NOMO-1 treated with DMSO at 0.1 percent for 48 hours (cell line): ENCODE measurements around the gene RBBP9.
"Not testable (repeated sequence)": the region's sequence is repeated elsewhere in the genome, so short reads cannot be mapped to it uniquely, and the experiment has no call there.

Source experiments
- DNase-seq: peaks from one replicate; lab custom pipeline; 2025; ENCODE audit not compliant: unreplicated experiment; lab: John Stamatoyannopoulos, UW

Gene RBBP9

GRCh38 chr20:18496740-18497592 is at the start of gene RBBP9:
Gene RBBP9 (minus strand): TSS chr20:18497225. CDS start chr20:18497167, 58 bp downstream.
- peak; percentile 78 for DNase-seq

- no peak for DNase-seq
These were observed 48.5 kb upstream of the RBBP9 start for GRCh38 chr20:18545566-18545965.

DNA sequence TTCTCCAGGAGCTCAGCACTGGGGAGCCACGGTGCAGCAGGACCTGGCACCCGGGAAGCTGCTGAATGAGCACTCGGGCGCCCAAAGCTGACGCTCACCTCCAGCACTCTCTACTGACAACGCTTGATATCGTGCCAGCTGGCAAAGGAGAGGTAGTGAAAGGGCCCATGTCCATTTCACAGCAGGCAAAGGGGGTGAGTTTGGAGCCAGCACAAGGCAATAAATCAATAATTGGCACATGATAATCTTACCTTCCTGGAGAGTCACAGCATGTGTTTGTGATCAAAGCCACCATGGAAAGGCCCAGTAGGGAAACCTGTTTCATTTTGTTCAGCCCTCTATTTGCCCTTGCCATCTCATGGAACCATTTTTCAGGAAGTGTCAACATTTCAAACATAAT is 46.9 kb upstream of the RBBP9 start:
- DNase-seq: no peak

- DNase-seq: no peak
These were observed 46.2 kb upstream of the RBBP9 start for GRCh38 chr20:18543216-18543615.

GRCh38 chr20:18541741-18542140 is 44.7 kb upstream of the RBBP9 start:
- DNase-seq: no peak

DNA sequence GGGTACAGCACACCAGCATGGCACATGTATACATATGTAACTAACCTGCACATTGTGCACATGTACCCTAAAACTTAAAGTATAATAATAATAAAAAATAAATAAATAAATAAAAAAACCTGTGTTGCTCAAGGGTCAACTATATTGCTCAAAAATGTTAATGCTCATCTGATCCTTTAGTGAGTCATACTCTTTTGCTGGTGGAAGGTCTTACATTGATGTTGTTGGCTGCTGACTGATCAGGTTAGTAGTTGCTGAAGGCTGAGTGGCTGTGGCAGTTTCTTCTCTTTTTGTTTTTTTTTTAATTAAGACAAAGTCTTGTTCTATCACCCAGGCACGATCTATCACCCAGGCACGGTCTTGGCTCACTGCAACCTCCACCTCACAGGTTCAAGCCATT is 40.6 kb upstream of the RBBP9 start:
- DNase-seq: no peak

- no peak for DNase-seq
These were observed 37.1 kb upstream of the RBBP9 start for GRCh38 chr20:18533978-18534644.

DNA sequence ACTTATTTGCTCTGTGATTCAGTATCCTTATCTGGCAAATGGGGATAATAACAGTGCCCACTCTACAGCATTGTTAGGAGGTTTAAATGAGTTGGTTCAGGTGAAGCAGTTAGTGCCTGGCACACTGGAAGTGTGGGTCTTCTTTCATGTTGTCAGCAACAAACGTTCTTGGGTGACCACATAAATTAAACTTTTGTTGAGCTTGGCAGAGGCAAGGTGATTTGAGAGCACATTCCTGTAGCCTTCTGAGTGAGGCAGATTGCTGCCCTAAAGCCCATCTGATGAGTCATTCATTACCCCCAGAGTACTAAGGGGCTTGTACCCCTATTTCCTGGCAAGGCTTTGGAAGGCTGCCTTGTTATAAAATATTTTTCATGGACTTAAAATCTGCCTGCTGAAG is 36.5 kb upstream of the RBBP9 start:
- DNase-seq: no peak

DNA sequence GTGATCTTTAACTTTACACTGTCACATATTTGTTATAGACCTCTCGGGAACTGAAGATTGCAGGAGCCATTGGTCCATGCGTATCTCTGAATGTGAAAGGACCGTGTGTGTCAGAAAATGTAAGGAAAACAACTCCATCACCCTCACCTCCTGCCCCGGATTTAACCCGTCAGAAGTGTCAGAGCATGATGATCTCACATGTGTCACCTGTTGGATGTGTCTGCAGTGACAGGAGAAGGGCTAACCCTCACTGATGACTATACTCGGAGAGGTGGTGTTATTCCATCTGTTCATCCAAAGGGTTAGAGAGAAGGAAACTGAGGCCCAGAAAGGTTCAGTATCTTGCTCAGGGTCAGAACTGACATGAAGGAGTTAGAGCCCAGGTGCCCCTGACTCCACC is 35.6 kb upstream of the RBBP9 start:
- no peak for DNase-seq

- no peak for DNase-seq
These were observed 32.0 kb upstream of the RBBP9 start for GRCh38 chr20:18529041-18529440.

DNA sequence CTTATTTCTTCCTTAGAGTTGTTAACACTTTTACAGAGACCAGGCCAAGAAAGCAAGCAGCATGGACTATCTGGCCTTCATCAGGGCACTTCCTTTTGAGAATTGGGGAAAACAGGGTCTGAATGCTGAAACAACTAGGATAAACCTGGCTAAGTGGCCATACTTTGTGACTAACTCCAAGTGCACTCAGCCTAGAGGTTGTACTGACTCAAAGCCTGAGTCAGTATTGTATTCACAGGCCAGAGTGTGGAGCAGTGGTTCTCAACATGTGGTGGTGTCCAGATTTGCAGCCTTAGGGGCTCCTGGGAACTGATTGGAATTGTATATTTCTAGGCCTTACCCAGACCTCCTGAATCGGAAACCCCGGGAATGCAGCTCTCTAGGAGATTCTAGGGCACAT is 30.8 kb upstream of the RBBP9 start:
- DNase-seq: no peak

- DNase-seq: no peak
These were observed 30.3 kb upstream of the RBBP9 start for GRCh38 chr20:18527339-18527738.

DNA sequence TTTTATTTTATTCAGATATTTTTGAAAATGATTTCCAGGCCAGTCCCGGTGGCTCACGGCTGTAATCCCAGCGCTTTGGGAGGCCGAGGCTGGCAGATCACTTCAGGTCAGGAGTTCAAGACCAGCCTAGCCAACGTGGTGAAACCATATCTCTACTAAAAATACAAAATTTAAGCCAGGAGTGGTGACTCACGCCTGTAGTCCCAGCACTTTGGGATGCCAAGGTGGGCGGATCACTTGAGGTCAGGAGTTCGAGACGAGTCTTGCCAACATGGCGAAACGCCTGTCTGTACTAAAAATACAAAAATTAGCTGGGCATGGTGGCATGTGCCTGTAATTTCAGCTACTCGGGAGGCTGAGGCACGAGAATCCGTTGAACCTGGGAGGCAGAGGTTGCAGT is 29.7 kb upstream of the RBBP9 start:
- not testable (repeated sequence) for DNase-seq

DNA sequence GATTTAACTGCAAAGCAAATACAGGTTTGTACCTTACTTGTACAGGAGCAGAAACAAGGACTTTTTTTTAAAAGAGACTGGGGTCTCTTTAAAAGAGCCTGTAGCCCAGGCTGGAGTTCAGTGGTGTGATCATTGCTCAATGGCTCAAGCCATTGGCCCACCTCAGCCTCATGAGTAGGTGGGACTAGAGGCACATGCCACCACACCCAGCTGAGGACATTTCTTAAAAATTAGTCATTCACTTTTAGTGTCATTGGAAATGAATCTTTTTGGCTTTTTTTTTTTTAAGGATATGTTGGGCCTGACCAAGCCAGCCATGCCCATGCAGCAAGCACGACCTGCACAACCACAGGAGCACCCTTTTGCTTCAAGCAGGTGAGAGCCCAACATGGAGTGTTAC is 27.6 kb upstream of the RBBP9 start:
- no peak for DNase-seq

- DNase-seq: no peak
These were observed 26.0 kb upstream of the RBBP9 start for GRCh38 chr20:18523066-18523465.

GRCh38 chr20:18522066-18522465 is 25.0 kb upstream of the RBBP9 start:
- DNase-seq: not testable (repeated sequence)

DNA sequence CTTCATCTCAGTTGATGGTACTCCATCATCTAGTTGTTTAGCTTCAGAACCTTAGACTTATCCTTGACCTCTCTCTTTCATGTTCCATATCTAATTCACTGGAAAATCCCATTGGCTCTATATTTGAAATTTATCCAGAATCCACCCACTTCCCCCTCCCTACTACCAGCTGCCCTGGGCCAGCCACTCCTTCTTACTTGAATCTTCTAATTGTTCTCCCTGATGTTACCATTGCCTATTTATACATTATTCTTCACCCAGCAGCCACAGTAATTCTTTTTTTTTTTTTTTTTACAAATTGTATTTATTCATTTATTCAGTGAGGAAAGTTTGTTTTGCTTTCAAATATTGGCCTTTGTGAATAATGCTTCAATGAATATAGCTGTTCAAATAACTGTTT is 18.9 kb upstream of the RBBP9 start:
- no peak for DNase-seq

DNA sequence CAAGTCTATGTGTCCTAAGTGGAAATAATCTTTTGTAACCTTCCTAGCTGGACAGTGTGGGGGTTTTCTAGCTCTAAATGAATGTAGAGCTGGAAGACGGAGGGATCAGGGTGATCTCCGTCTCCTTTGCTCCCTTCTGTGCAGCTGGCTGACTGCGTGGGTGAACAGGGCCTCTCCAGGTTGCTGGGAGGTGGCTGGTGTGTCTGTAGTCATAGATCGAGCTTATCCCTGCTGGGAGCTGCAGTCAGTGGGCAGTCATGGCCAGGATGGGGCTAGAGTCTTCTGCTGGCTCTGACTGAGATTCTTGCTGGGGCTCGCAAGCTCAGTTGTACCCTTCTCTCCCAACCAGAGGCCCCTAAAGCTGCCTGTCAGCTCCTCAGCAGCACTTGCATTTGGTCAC is 17.1 kb upstream of the RBBP9 start:
- no peak for DNase-seq

DNA sequence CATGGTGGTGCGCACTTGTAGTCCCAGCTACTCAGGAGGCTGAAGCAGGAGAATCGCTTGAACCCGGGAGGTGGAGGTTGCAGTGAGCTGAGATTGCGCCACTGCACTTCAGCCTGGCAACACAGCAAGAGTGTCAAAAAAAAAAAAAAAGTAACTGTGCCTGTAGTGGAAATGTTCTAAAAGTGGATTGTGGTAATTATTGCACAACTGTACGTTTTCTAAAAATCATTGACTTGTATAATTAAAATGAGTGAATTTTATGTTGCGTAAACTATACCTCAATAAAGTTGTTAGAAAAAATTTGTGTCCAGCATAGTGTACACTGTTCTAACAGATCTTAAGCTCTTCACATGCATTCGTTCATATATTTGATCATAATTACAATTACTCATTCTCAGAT is 16.2 kb upstream of the RBBP9 start:
- DNase-seq: peak; percentile 77

DNA sequence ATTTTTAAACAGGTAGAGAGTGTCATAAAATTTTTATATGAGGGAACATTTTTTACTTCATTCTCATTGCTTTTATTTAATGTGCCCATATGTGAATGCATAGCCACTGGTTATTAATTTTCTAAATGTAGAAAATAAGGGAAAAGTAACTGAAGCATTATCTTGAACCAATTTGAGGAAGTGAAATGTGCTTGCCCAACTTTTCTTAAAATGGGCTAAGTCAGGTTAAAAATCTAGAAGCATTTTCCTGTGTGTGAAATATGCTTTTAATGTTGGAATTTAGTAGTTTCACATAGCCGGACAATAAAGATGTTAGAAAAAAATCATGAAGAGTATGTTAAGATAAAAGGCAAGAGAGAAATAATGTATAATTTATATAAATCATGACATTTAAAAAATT is 14.5 kb upstream of the RBBP9 start:
- DNase-seq: peak; percentile 82

- DNase-seq: peak; percentile 96
These were observed 10.5 kb upstream of the RBBP9 start, which contains the start of gene SEC23B for GRCh38 chr20:18507218-18508191. Gene SEC23B (plus strand): TSS chr20:18507940. CDS start chr20:18510836, 2,896 bp downstream.
